ENCODE results near the gene ADAMTSL1. TPM values are rescaled to one million over a fixed set of nuclear protein-coding genes. Genes with fewer than 3 reads are reported as not detected.

Gene ADAMTSL1
- total and polyA plus RNA-seq, 2 of the 8 experiments (the other 6 are each of a cell fraction or from before 2014, with no cell fraction given), result 0.84 to 1.1 TPM

DNA sequence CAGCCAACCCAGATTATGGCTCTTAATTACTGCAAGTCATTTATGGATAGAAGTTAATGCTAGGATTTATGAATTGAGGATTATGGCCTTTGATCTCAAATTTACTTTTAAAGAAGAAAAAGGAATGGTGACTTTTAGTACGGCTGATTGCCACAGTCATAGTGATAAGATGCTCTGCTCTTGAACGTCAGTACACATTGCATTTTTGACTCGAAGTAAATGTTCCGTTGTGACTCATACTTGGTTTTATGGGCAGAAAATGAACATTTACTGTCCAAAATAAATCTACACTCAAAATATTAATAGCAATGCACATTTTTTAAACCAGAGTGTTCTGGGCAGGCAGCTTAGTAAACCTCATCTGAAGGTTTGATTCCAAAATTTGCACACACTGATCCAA lies 830 bp downstream of the ADAMTSL1 start (continued):
- TF ChIP-seq CREB1 (IDR thresholded peaks at IDR 0.05) (no peak), TAF1 (IDR thresholded peaks at IDR 0.05; ENCODE audit: low read depth, low read length) (no peak)

All from H1 (cell line).